Vagina (tissue), 2 donors: ENCODE results near the gene ZBED3.

Experiments used
- POLR2A ChIP-seq, 2 donors: fragments of 450-650 bp; IDR thresholded peaks; one replicate each; pipeline ENCODE4 v1.6.1; 2017; ENCODE audit warnings: antibody characterized with exemption in 2 of 2, mild to moderate bottlenecking in 2 of 2, moderate library complexity in 2 of 2
- POLR2AphosphoS5 ChIP-seq, 2 donors: sonication (generic); formaldehyde crosslinking; IDR thresholded peaks; one replicate each; pipeline ENCODE4 v1.9.0; 2017; ENCODE audit warnings: antibody characterized with exemption in 2 of 2, mild to moderate bottlenecking in 2 of 2, low read depth in 1 of 2; ENCODE audit not compliant: insufficient read depth in 1 of 2
- TF ChIP-seq, protein P1 (sequence below), 3 experiments: fragments of 450-650 bp in 2 of 3; fragments of 200-600 bp in 1 of 3; sonication (generic) in 1 of 3; IDR thresholded peaks; one replicate each; pipeline ENCODE4 v1.5.1; 2017 to 2019; ENCODE audit warnings: antibody characterized with exemption in 3 of 3, mild to moderate bottlenecking in 2 of 3, moderate library complexity in 2 of 3

- TF ChIP-seq, protein P1, sequence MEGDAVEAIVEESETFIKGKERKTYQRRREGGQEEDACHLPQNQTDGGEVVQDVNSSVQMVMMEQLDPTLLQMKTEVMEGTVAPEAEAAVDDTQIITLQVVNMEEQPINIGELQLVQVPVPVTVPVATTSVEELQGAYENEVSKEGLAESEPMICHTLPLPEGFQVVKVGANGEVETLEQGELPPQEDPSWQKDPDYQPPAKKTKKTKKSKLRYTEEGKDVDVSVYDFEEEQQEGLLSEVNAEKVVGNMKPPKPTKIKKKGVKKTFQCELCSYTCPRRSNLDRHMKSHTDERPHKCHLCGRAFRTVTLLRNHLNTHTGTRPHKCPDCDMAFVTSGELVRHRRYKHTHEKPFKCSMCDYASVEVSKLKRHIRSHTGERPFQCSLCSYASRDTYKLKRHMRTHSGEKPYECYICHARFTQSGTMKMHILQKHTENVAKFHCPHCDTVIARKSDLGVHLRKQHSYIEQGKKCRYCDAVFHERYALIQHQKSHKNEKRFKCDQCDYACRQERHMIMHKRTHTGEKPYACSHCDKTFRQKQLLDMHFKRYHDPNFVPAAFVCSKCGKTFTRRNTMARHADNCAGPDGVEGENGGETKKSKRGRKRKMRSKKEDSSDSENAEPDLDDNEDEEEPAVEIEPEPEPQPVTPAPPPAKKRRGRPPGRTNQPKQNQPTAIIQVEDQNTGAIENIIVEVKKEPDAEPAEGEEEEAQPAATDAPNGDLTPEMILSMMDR (IDR thresholded peaks at IDR 0.05) = no peak
- TF ChIP-seq POLR2AphosphoS5 (IDR thresholded peaks at IDR 0.05; ENCODE audit: insufficient read depth in 1 of 2, low read depth in 1 of 2) (no peak), POLR2A (IDR thresholded peaks at IDR 0.05) (no peak)
Measured at GRCh38 chr5:77074745-77075144, 12.3 kb downstream of the ZBED3 start.
